Cardiac fibroblast (primary cell): ENCODE results near the gene DNAJC4.
A peak's percentile ranks its signal among the peaks of the same experiment; 100 is the strongest.

Experiments used
- DNase-seq, 2 donors: peaks; one replicate each; pipeline versions ENCODE4 v3.0.0 to v3.0.0-alpha.2; 2010; ENCODE audit warnings: low read depth in 2 of 2
- H3K4me3 ChIP-seq, 2 donors: replicated peaks in 1 of 2; 1 replicate in 1 of 2; 2 replicates in 1 of 2; pipeline ENCODE4 v1.5.1; 2011; ENCODE audit warnings: low read depth in 2 of 2, low read length in 2 of 2, mild to moderate bottlenecking in 2 of 2, moderate library complexity in 1 of 2
- CTCF ChIP-seq: IDR thresholded peaks from one replicate; pipeline ENCODE4 v1.5.1; 2011; ENCODE audit warnings: low read depth, mild to moderate bottlenecking, low read length, inconsistent platforms

Gene DNAJC4

GRCh38 chr11:64248578-64248977, 18.2 kb downstream of the DNAJC4 start:
- DNase-seq: no peak
- no peak for TF ChIP-seq CTCF
- no peak overlapping the region for H3K4me3 ChIP-seq

GRCh38 chr11:64249038-64249437, 18.7 kb downstream of the DNAJC4 start:
- DNase-seq: no peak
- no peak for TF ChIP-seq CTCF
- H3K4me3 ChIP-seq: no peak overlapping the region

GRCh38 chr11:64249563-64250414, 19.4 kb downstream of the DNAJC4 start:
- no peak overlapping the region for H3K4me3 ChIP-seq
- TF ChIP-seq CTCF: no peak
- no peak for DNase-seq

GRCh38 chr11:64250415-64251015, 20.2 kb downstream of the DNAJC4 start:
- H3K4me3 ChIP-seq: peak overlapping the region; percentile 57 to 85
- TF ChIP-seq CTCF: no peak
- DNase-seq: no peak

- H3K4me3 ChIP-seq: peak within 1 kb of the TSS; percentile 78 to 85
- peak; percentile 38 to 61 for DNase-seq
- TF ChIP-seq CTCF: peak; percentile 39
Measured at GRCh38 chr11:64251016-64251752, 20.8 kb downstream of the DNAJC4 start, which contains the start of gene PLCB3. Gene PLCB3 (plus strand): TSS chr11:64251530. CDS start chr11:64251650, 120 bp downstream.

- no peak for DNase-seq
- H3K4me3 ChIP-seq: peak overlapping the region; percentile 78 to 85
- TF ChIP-seq CTCF: no peak
Measured at GRCh38 chr11:64251753-64252002, 21.3 kb downstream of the DNAJC4 start.
